IPS-18c (cell line): ENCODE results near the gene SKOR1.

Experiments
- H3K4me3 ChIP-seq: 2 replicates; pipeline ENCODE4 v1.7.0; 2013; ENCODE audit warnings: low read depth, mild to moderate bottlenecking, low read length, moderate library complexity; ENCODE audit not compliant: insufficient read depth
- H3K9me3 ChIP-seq: one replicate; pipeline ENCODE4 v1.6.1; 2013; ENCODE audit warnings: mild to moderate bottlenecking, low read length, moderate library complexity; ENCODE audit not compliant: control insufficient read depth, insufficient read depth

SKOR1 gene

GRCh38 chr15:67808821-67809220, 16.5 kb upstream of the SKOR1 start:
- Histone ChIP-seq H3K4me3 (no peak overlapping the region), H3K9me3 (no peaks in the 10 kb centered on the region)

- no peak overlapping the region for H3K4me3 ChIP-seq
- H3K9me3 ChIP-seq: no peaks in the 10 kb centered on the region
These were observed 15.9 kb upstream of the SKOR1 start for GRCh38 chr15:67809441-67809840.

GRCh38 chr15:67809866-67810265, 15.4 kb upstream of the SKOR1 start:
- H3K9me3 ChIP-seq: no peaks in the 10 kb centered on the region

GRCh38 chr15:67812241-67812644, 13.1 kb upstream of the SKOR1 start:
- Histone ChIP-seq H3K4me3 (no peak overlapping the region), H3K9me3 (no peaks in the 10 kb centered on the region)

More at GRCh38 chr15:67809866-67810265, 15.4 kb upstream of the SKOR1 start:
- no peak overlapping the region for H3K4me3 ChIP-seq

GRCh38 chr15:67813104-67813634, 12.1 kb upstream of the SKOR1 start:
- Histone ChIP-seq H3K9me3 (no peaks in the 10 kb centered on the region), H3K4me3 (no peak overlapping the region)

- Histone ChIP-seq H3K9me3 (no peaks in the 10 kb centered on the region), H3K4me3 (no peak overlapping the region)
These were observed 10.2 kb upstream of the SKOR1 start for GRCh38 chr15:67815036-67815592.

GRCh38 chr15:67816668-67817067, 8.6 kb upstream of the SKOR1 start:
- Histone ChIP-seq H3K4me3 (no peak overlapping the region), H3K9me3 (peaks cover under 1% of the 10 kb centered on the region)

- peaks cover 3% of the 10 kb centered on the region for H3K9me3 ChIP-seq
These were observed 6.8 kb upstream of the SKOR1 start for GRCh38 chr15:67818464-67818863.

GRCh38 chr15:67819636-67820035, 5.7 kb upstream of the SKOR1 start:
- peaks cover 3% of the 10 kb centered on the region for H3K9me3 ChIP-seq
- peak overlapping the region; percentile 20; the same call in 1 of the 2 replicates for H3K4me3 ChIP-seq

More at GRCh38 chr15:67818464-67818863, 6.8 kb upstream of the SKOR1 start:
- no peak overlapping the region for H3K4me3 ChIP-seq

- Histone ChIP-seq H3K4me3 (peak overlapping the region; percentile 20), H3K9me3 (peaks cover 3% of the 10 kb centered on the region)
These were observed 5.0 kb upstream of the SKOR1 start for GRCh38 chr15:67820122-67820991.

- Histone ChIP-seq H3K9me3 (peaks cover 3% of the 10 kb centered on the region), H3K4me3 (no peak overlapping the region; the same call in 1 of the 2 replicates)
These were observed 4.1 kb upstream of the SKOR1 start for GRCh38 chr15:67820992-67821783.

GRCh38 chr15:67821784-67822440, 3.4 kb upstream of the SKOR1 start:
- H3K4me3 ChIP-seq: no peak overlapping the region; the same call in 1 of the 2 replicates
- peaks cover 5% of the 10 kb centered on the region for H3K9me3 ChIP-seq

- H3K4me3 ChIP-seq: no peak overlapping the region
- H3K9me3 ChIP-seq: peaks cover 5% of the 10 kb centered on the region
These were observed 2.6 kb upstream of the SKOR1 start for GRCh38 chr15:67822537-67823313.

GRCh38 chr15:67823314-67824196, 1.8 kb upstream of the SKOR1 start:
- Histone ChIP-seq H3K4me3 (no peak overlapping the region), H3K9me3 (peaks cover 5% of the 10 kb centered on the region)

GRCh38 chr15:67824197-67824968, 926 bp upstream of the SKOR1 start:
- peaks cover 7% of the 10 kb centered on the region for H3K9me3 ChIP-seq
- H3K4me3 ChIP-seq: no peak overlapping the region
